ENCODE measurements around the gene ARRB1.
"Not testable (repeated sequence)": the region's sequence is repeated elsewhere in the genome, so short reads cannot be mapped to it uniquely, and the experiment has no call there.

ARRB1 gene

DNA sequence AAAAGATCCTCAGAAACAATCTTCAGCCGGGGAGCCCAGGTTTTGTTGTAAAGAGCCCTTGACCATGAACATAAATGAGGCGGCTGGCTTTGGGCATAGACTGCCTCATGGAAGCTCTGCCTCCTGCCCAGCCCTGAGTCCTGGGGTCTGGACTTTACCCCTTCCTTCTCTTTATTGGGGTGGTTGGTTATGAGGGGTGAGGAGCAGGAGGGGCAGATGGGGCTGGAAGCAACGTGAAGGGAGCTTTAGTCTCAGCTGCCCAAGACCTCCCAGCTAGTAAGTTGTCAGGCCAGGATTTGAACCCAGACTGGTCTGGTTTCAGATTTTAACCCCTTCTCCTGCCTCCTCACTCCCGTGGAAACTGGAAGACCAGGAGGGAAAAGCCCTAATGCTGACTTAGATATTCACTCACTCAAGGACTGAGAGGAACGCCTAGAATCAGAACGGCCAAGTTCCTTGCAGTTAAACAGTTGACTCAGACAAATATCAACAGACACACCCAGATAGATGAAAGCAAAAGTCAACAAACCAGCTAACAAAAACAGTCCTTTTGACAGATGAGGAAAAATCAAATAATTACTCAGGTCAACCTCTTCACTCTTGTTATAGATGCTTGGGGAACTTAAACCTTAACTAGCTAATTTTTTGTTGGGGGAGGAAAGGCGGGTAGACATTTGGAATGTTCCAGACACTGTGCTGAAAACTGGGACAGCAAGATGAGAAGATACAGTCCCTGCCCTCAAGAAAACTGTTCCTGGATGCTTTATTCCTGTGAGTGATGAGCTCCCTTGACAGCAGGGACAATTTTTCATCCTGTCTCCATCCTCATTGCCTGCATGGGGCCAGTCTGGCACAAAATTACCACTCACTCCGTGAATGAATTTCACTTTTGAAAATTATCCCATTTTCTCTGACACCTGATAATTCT is 20.8 kb upstream of the ARRB1 start:
- no peak for DNase-seq (ENCODE audit: low read depth in 2 of 2)

DNA sequence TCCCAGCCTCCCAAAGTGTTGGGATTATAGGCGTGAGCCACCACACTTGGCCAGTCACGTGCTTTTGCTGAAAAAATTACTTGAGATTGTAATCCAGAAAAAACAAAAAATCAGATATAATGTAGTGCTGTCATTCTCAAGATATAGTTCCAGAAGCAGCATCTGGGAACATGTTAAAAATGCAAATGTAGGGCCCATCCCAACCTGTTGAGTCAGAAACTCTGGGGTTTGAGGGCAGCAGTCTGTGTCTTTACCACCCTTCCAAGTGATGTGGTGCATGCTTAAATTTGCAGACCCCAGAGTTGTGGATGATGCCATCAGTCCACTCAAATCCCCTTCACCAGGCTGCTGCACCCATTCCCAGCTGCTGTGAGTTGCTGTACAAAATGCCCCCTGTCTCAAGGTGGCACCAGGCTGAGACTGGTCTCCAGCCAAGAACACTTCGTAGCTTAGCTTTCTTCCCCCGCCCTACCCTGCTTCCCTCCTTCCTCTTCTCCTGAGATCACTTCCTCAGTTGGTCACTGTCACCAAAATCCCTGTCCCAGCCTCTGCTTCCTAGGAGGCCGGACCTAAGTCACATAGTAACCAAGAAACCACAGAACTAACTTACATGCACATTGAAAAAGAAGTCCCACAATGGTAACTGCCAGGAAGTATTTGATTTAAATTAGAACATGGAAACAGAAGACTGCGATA is 18.2 kb upstream of the ARRB1 start:
- DNase-seq (ENCODE audit: low read depth in 2 of 2): no peak

DNA sequence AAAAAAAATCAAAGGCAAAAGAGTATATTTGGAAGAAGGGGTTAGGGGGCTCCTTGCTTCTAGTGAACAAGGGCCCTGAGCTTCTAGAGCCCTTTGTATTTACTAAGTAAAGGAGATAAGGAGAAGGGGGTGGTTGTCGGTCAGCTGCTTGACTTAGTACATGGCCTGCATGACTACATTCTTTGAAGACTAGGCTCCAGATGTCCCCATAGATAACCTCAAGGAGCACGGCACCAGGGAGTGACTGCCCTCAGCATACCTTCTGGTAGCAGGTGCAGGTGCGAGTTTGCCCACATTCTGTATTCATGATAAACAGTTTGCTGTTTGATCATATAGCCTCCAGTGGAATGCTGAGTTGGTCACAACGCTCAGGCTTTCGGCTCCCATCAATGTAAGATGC is 15.4 kb upstream of the ARRB1 start:
- not testable (repeated sequence) for DNase-seq (ENCODE audit: low read depth in 2 of 2)

DNA sequence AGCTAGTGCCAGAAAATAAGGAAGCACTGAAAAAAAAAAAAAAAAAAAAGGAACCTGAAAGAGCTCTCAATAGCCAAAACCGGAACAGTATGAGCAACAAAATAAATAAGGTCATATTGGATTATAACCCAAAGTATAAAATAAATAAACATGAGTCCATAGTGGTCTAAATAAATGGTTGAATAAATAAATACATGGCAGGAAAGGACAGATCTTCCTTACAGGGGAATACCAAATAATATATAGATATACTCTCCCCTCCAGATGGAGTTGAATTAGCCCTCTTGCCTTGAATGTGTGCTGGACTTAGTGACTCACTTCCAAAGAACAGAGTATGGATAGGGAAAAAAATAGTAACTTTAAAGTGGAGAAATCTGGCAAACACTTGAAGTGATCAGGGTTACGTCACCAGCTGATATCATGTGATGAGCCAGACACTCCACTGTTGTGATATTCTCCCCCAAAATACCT is 14.3 kb upstream of the ARRB1 start:
- DNase-seq (ENCODE audit: low read depth in 2 of 2): no peak

DNA sequence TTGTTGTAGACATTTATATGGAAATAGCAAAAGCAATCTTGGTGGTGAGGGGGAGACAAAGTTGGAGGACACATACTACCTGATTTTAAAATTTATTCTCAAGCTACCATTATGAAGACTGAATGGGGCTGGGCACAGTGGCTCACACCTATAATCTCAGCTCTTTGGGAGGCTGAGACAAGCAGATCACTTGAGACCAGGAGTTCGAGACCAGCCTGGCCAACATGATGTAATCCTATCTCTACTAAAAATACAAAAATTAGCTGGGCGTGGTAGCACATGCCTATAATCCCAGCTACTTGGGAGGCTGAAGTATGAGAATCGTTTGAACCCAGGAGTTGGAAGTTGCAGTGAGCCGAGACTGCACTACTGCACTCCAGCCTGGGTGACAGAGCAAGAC is 10.8 kb upstream of the ARRB1 start:
- DNase-seq (ENCODE audit: low read depth in 2 of 2): not testable (repeated sequence)

DNA sequence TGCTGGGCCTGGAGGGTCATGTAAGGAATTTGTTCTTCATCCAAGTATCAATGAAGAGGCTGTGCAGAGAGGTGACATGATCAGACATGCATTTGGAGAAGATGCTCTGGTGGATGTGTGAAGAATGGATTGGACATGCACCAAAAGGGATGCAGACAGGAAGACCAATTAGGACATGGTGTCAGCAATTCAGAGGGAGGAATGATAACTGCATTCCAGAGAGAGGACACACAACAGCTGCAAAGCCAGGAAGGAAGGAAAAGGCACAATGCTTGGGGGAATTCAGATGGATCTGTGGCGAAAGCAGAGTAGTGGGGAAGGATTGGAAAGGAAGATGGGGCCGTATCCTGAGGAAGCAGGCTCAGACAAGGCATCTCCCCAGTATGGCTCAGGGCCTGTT is 5.2 kb upstream of the ARRB1 start:
- DNase-seq (ENCODE audit: low read depth in 2 of 2): no peak

DNA sequence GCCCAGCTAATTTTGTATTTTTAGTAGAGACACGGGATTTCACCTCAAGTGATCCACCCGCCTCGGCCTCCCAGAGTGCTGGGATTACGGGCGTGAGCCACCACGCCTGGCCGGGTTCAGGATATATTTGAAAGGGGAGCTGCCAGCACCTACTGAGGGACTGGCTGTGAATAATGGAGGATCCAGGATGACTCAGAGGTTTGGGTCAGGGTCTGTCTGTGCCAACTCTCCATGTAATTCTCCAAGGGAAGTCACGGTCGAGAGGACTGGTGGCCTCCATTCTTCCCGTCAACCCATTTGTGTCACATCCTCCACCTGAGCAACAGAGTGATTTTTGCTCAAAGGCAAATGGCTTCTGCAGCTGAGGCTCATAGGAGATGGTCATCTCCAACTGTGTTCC is 3.6 kb upstream of the ARRB1 start:
- no peak for DNase-seq (ENCODE audit: low read depth in 2 of 2)

DNA sequence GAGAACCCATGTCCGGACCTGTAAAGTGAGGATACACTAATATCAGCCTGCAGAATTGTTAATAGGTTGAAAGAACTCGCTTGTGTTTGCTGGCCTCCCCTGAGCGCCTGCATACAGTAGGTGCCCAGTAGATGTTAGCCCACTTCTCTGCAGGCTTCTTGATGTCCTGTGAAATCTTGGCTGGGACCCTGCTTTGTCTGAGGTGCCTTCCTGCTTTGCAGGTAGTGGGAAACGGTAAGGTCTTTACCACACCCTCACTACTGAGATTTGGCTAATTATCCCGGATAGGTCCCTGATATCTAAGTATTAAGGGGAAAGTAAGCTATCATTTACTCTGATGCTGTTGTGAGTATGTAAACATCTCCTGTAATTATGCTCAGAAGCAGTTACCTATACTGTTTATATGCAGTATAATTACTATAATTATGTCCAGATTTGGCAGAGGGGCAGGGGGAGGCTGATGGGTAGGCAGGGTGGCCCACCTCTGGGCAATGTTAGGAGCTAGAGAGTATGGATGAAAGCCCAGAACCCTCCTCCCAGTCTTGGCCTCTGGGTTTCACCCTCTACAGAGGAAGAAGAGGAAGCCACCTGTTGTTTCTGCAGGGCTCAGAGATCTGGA is 1.2 kb upstream of the ARRB1 start:
- DNase-seq (ENCODE audit: low read depth in 2 of 2): no peak

DNA sequence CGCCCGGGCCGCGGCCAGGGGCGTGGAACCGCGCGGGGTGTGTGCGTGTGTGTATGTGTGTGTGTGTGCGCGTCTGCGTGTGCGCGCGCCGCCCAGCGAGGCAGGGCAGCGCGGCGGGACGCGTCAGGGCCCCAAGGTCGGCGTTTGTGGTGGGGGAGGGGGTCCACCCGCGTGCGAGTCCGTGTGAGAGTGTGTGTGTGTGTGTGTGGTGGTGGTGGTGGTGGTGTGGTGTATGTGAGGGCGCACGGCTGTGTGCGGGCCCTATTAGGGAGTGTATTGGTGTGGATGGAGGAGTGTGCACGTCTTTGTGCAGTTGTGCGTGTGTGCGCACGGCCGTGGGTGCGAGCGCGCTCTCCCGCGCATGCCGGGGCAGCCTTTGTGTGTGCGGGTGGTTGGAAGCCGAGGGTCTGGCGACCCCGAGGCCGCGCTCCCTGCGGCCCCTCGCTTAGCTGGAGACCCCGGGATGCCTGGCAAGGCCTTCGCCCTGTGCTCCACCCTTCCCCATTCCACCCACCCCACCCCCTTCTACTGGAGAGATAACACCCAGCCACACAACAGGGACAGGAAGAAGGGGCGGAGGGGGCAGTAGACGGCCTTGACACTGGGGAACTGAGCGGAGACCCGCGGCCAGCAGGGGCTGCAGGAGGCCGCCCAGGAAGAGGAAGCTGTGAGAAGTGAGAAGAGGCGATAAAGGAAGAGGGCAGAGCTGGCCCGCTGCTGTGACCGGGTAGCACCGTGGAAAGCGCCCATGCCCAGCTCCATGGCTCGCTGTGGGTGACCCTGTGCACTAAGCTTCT is 528 bp upstream of the ARRB1 start:
- DNase-seq (ENCODE audit: low read depth in 2 of 2): peak; percentile 28 to 41

DNA sequence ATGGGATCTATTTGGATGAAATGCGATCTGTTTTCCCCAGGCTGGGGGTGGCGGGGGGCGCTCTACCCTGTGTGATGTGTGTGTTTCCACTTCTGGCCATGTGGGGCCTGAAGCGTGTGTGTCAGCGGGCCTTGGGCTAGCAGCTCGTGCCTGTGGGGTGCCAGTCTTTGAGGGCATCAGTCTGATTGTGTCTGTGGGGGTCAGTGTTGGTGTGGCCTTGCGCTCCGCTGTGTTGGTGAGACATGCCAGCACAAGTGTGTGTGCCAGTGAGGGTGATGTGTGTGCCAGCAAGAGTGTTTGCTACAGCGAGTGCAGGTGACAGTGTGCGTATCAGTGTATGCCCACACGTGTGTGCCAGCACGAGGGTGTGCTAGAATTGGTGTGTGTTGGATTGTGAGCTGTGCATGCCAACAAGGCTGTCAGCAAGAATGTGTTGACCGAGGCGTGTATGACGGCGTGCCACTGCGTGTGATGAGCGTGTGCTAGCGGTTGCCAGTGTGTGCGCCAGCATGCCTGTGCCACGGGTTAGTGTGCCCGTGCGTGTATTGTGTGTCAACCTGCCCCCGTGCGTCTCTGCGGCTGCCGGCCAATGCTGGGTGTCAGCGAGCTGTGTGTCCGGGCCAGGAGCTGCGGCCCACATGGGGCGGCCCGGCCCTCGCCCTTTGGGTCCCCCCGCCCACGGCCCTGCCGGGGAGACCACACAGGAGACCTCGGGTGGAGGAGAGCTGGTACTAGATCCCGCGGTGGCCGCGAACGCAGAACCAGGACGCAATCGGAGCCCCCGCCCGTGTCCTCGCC is 519 bp downstream of the ARRB1 start:
- DNase-seq (ENCODE audit: low read depth in 2 of 2): peak; percentile 25 to 31

DNA sequence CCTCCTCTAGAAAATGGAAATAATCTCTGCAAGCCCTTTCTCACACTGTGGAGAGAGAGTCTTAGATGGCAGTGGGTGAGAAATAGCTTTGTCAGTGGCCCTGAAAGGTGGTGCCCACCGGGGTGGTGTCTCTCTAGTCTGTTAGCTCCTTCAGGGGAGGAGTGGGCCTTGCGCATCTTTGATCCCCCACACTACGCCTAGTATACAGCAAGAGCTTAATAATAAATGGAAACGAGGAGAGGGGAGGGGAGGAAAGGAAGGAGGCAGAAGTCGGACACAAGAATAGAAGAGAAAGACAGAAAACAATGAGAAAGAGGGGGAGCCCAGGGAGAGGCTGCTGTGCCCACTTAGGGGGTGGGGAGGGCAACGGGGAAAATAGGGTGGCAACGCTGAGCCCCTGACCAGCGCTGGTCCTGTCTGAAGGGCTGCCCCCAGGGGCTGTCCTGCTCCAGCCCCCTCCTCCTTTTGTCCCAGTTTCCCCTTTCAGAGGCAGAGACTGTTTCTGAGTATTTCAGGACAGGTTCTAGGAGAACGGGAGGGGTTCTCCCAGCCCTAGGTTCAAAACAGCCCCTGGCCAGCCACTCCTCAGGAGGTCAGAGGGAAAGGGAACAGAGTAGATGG is 1.2 kb downstream of the ARRB1 start:
- no peak for DNase-seq (ENCODE audit: low read depth in 2 of 2)

DNA sequence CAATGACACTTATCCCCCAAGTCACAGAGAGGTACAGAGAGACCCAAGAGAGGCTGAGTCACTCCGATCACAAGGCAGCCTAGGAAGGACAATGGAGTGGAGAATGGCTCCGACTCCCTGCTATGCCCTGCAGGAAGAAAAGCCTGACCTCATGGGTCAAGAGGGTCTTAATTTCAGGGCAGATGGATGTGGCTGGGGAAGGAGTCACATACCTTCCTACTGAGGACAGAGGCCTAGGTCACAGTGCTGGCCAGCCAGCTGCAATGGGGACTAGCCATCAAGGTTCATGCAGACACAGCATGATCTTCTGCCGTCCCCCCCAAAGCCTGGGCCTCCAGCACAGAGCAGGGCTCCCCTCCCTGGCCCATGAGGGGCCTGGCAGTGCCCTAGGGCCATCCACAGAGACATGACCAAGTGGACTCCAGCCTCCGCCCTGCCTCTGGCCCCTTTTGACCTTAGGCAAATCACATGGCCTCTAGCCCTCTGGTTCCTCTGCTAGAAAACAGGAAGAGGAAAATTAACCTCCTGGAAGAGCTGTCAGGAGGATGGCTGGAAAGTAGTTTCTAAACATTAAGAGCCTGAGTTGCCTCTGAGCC is 1.8 kb downstream of the ARRB1 start:
- no peak for DNase-seq (ENCODE audit: low read depth in 2 of 2)

DNA sequence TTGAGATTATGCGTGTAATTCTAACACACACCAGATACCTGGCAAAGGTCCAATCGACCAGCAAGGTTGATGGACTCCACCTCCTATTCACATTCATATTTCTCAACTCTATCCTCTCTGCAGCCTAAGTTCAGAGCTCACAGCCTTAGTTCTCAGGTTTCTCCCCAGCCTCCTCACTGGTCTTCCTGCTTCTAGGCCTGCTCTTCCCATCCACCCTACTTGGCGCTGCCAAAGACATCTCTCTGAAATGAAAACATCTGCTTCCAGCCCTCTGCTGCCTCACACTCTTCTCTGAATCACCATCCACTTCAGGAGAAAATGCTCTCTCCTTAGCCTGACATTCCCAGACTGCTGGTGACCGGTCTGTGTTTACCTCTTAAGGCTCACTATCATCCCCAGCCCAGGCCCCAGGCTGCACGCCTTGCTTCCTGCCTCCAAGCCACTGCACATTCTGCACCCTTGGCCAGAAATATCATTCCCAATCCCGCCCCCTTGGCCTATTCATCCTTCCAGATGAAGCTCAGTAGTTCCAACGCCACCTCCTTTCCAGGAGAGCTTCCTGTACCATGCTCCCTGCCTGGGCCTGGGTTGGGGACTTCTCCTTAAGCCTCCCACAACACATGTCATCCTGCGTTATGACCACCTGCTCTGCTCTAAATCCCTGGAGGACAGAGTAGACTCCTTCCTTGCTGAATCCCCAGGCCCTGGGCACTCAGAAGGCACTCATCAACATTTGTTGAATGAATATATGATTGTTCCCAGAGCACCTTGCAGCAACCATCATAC is 3.5 kb downstream of the ARRB1 start:
- DNase-seq (ENCODE audit: low read depth in 2 of 2): no peak

DNA sequence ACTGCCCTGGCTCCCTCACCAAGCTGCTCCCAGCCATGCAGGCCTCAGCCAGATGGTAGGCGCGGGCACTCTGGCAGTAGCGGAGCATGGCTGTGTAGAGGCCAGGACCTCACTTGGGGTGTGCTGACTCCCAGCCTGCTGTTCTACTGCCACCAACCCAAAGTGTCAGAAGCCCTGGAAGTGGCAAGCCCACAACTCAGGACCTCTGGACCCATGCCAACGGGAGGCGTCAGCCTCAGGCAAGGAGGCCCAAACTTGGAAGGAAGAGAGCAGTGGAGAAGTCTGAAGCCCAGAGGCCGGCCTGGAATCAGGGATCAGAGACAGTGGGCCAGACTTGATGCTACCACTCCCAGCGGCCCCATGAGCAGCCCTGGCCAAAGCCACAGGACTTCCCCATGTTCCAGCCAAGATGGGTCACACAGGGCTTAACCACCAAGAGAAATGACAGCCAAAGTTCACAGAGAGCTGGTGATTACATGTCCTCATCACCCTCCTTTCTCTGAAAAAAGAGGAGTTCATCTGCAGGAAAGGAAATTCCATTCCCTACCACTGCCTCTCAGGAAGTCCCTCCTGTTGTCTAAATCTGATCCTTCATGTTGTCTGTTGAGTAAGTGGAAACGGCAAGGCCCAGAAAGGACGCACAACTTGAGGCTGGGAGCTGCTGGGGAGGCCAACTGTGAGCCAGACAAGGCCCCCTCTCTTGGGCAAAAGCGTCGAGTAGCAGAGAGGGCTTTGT is 4.4 kb downstream of the ARRB1 start:
- DNase-seq (ENCODE audit: low read depth in 2 of 2): no peak

DNA sequence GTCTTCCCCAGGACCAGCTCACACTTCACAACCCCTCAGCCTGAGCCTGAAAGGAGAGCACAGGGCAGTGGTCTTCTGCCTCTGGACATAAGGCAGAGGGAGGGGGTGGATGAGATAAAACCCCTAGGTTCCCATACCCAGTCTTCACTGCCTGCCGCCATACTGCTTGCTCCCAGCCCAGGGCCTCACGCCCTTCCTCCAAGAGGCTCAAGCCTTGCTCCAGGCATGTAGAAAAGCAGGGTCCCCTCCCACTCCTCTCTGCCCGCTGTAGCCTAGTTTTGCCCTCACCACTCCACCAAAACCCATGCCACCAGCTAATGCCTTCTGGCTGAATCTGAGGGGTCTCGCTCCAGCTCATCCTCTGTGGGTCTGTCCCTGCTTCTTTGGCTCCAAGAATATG is 5.2 kb downstream of the ARRB1 start:
- no peak for DNase-seq (ENCODE audit: low read depth in 2 of 2)

DNA sequence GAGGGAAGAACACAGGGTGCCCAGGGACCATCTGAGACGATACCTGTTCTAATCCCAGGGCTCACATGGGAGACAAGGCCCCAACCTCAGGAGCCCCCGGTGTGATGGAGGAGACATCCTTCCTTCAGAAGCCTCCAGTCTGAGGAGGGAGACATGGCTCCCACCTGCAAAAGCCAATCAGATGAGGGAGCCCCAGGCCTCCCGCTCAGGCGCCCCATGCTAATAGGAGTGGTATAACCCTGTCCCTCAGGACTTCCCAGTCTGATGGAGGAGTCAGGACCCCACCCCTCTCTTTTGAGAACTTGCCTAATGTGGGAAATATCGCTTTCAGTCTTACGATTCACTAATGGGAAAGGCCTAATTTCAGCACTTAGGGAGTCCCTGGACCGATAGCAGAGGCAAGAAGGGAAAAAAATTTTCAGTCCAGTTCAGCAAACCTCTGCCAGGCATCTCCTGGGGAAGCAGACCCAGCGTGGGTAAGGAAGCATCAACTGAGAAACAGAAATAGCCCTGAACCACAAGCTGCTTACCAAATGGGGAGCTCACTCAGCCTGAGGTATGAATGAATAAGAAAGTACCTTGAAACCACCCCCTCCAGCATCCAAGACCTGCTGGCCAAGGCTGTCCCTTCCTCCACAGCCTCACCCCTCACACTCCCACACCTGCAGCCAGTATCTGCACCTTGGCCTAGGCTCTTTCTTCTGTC is 5.9 kb downstream of the ARRB1 start:
- no peak for DNase-seq (ENCODE audit: low read depth in 2 of 2)

DNA sequence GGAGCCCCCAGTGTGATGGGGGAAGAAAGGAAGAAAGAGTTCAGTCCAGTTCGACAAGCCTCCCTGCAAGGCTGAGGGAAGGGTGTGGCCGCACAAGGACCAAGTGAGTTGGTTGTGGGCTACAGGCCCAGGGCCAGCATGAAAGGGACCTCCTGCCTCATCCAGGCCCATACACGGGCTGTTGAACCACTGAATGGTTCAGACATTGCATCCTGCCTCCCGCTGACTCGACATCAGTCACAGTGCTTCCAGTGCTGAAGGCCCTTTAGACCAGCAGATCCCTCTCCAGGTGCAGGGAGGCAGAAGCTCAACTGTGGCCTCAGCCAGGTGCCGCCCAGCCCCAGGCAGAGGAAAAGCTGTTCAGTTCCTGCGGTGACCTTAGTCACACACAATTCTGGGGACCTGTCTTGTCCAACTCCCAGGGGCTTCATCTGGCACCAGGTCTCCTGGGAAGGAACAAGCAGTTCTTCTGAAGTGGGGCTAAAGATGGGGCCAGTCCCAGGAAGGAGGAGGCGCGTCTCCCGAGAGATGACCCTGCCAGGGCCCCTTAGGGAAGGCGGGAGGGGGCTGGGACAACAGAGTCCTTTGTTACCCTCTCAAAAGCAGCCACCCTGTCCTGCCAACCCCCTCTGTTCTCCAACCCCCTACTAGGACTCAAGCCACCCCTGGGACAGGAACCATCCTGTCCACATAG is 6.6 kb downstream of the ARRB1 start:
- no peak for DNase-seq (ENCODE audit: low read depth in 2 of 2)

Measured in stimulated activated CD4-positive, alpha-beta T cell treated with anti-CD3 and anti-CD28 coated beads, Interleukin-1b, Interleukin-23, amount 100 ng/mL, for 4 hours (primary cell).